HepG2 (cell line): ENCODE results near the gene SYNPR. TPM values are rescaled to one million over a fixed set of nuclear protein-coding genes. Genes with fewer than 3 reads are reported as not detected.

Experiments
- ATAC-seq: fragments of 200-7000 bp; cut with Tn5 transposase; 3 replicates; pipeline ENCODE4 v1.9.1; 2020; ENCODE audit warnings: mild to moderate bottlenecking, moderate library complexity
- BruUV-seq: library from RNA; stranded (reverse); fragments of 400-500 nt; replicated peaks from 2 replicates; lab custom pipeline; 2021; lab: Mats Ljungman, UMichigan
- CTCF ChIA-PET: fragments of 300-600 bp; formaldehyde crosslinking; extraction: SDS; loops from one replicate; lab custom pipeline; 2021; ENCODE audit warnings: low total read pairs, inconsistent platforms, low intra/inter-chr PET ratio; lab: Yijun Ruan, JAX
- POLR2A ChIA-PET: fragments of 350-600 bp; sonication (Branson Sonifier 250); formaldehyde crosslinking; loops from one replicate; lab custom pipeline; 2020; ENCODE audit warnings: antibody characterized with exemption, inconsistent platforms; lab: Yijun Ruan, JAX
- DNase-seq: peaks from one replicate; pipeline ENCODE4 v3.0.0-alpha.2; 2015; ENCODE audit warnings: low spot score
- FAIRE-seq: peaks from 3 replicates; lab custom pipeline; 2011; peaks lifted over from hg19 to GRCh38; lab: Jason Lieb, UNC
- H2AFZ ChIP-seq: one replicate; pipeline ENCODE4 v1.6.1; 2011; ENCODE audit warnings: low read length, inconsistent platforms
- H3K27ac ChIP-seq: fragments of 300-600 bp; 3 replicates; pipeline ENCODE4 v1.8.0; 2011; ENCODE audit warnings: mixed run types, mild to moderate bottlenecking, mixed read lengths, low read length, inconsistent platforms; ENCODE audit not compliant: insufficient read depth; ENCODE audit errors: extremely low read length
- H3K27me3 ChIP-seq, 2 experiments: fragments of 200-600 bp in 1 of 2; 2 replicates in 1 of 2; 3 replicates in 1 of 2; pipeline versions ENCODE4 v1.6.0 to v1.8.0; 2011; ENCODE audit warnings: low read length in 2 of 2, mild to moderate bottlenecking in 2 of 2, moderate library complexity in 2 of 2, inconsistent platforms in 1 of 2; ENCODE audit not compliant: insufficient read depth in 2 of 2, control insufficient read depth in 1 of 2
- H3K36me3 ChIP-seq, 2 experiments: fragments of 200-600 bp in 1 of 2; replicated peaks in 1 of 2; 2 replicates in 1 of 2; 3 replicates in 1 of 2; pipeline versions ENCODE4 v1.5.1 to v1.8.0; 2011; ENCODE audit warnings: low read length in 2 of 2, inconsistent platforms in 1 of 2; ENCODE audit not compliant: insufficient read depth in 2 of 2, control insufficient read depth in 1 of 2
- H3K4me1 ChIP-seq: 2 replicates; pipeline ENCODE4 v1.5.1; 2012; ENCODE audit warnings: low read length, inconsistent platforms; ENCODE audit not compliant: insufficient read depth
- H3K4me2 ChIP-seq: 2 replicates; pipeline ENCODE4 v1.6.0; 2011; ENCODE audit warnings: low read depth, low read length, inconsistent platforms
- H3K4me3 ChIP-seq, 3 experiments: fragments of 200-600 bp in 1 of 3; sonication (generic), shearing (Covaris generic) in 1 of 3; replicated peaks in 1 of 3; 2 replicates each; pipeline ENCODE4 v1.5.1; 2011 to 2016; ENCODE audit warnings: low read length in 3 of 3, inconsistent platforms in 2 of 3, low read depth in 2 of 3, mild to moderate bottlenecking in 2 of 3, control low read depth in 1 of 3, mixed read lengths in 1 of 3; ENCODE audit not compliant: insufficient read depth in 1 of 3
- H3K79me2 ChIP-seq: one replicate; pipeline ENCODE4 v1.6.1; 2011; ENCODE audit warnings: low read length, inconsistent platforms; ENCODE audit not compliant: insufficient read depth
- H3K9ac ChIP-seq: 2 replicates; pipeline ENCODE4 v1.6.0; 2011; ENCODE audit warnings: mild to moderate bottlenecking, low read depth, low read length, inconsistent platforms; ENCODE audit not compliant: insufficient read depth
- H3K9me3 ChIP-seq: 2 replicates; pipeline ENCODE4 v1.5.1; 2012; ENCODE audit warnings: mild to moderate bottlenecking, low read length
- H4K20me1 ChIP-seq: 2 replicates; pipeline ENCODE4 v1.6.0; 2011; ENCODE audit warnings: inconsistent platforms, mild to moderate bottlenecking, low read length, moderate library complexity; ENCODE audit not compliant: insufficient read depth
- ATF5 ChIP-seq: sonication (generic); formaldehyde crosslinking; IDR thresholded peaks from 2 replicates; pipeline ENCODE4 v1.4.0; 2020; ENCODE audit warnings: mild to moderate bottlenecking, low read depth, missing genetic modification reagents
- DNMT1 ChIP-seq: sonication (generic); formaldehyde crosslinking; IDR thresholded peaks from 2 replicates; pipeline ENCODE4 v1.5.1; 2020; ENCODE audit warnings: mild to moderate bottlenecking, missing genetic modification reagents
- ELF3 ChIP-seq: IDR thresholded peaks from 2 replicates; pipeline ENCODE4 v1.6.1; 2016; ENCODE audit warnings: missing genetic modification reagents, missing compliant biosample characterization
- KDM4B ChIP-seq: sonication (generic); formaldehyde crosslinking; IDR thresholded peaks from 2 replicates; pipeline ENCODE4 v1.4.0; 2020; ENCODE audit warnings: missing genetic modification reagents
- MAF1 ChIP-seq: sonication (generic); formaldehyde crosslinking; IDR thresholded peaks from 2 replicates; pipeline ENCODE4 v1.5.0; 2020; ENCODE audit warnings: missing genetic modification reagents, borderline replicate concordance
- NR2F6 ChIP-seq, 2 experiments: IDR thresholded peaks; 2 replicates each; pipeline ENCODE4 v1.6.1; 2016; ENCODE audit warnings: antibody characterized with exemption in 1 of 2, mild to moderate bottlenecking in 1 of 2
- NRL ChIP-seq: sonication (generic); formaldehyde crosslinking; IDR thresholded peaks from 2 replicates; pipeline ENCODE4 v1.5.0; 2020; ENCODE audit warnings: missing genetic modification reagents, mild to moderate bottlenecking, moderate library complexity, borderline replicate concordance
- RFX3 ChIP-seq: IDR thresholded peaks from 2 replicates; pipeline ENCODE4 v1.6.1; 2016; ENCODE audit warnings: missing biosample characterization, missing genetic modification reagents
- ZBTB25 ChIP-seq: IDR thresholded peaks from 2 replicates; pipeline ENCODE4 v1.6.1; 2018; ENCODE audit warnings: missing genetic modification reagents
- ZGPAT ChIP-seq: IDR thresholded peaks from 2 replicates; pipeline ENCODE4 v1.6.1; 2016; ENCODE audit warnings: mild to moderate bottlenecking
- ZNF205 ChIP-seq: IDR thresholded peaks from 2 replicates; pipeline ENCODE4 v1.6.1; 2018; ENCODE audit warnings: missing biosample characterization, missing genetic modification reagents
- ZNF331 ChIP-seq: sonication (generic); formaldehyde crosslinking; IDR thresholded peaks from 2 replicates; pipeline ENCODE4 v1.4.0; 2020; ENCODE audit warnings: missing genetic modification reagents
- ZNF674 ChIP-seq: sonication (generic); formaldehyde crosslinking; IDR thresholded peaks from 2 replicates; pipeline ENCODE4 v1.5.0; 2020; ENCODE audit warnings: low read depth, mild to moderate bottlenecking, missing genetic modification reagents
- ZNF713 ChIP-seq: sonication (generic); formaldehyde crosslinking; IDR thresholded peaks from 2 replicates; pipeline ENCODE4 v1.4.0; 2020; ENCODE audit warnings: mild to moderate bottlenecking, missing genetic modification reagents
- ZNF761 ChIP-seq: sonication (generic); formaldehyde crosslinking; conservative IDR thresholded peaks from 2 replicates; pipeline ENCODE4 v1.4.0; 2020; ENCODE audit warnings: mild to moderate bottlenecking, missing genetic modification reagents
- WGBS: methylation state at CpG from one replicate; pipeline ENCODE4 v1.1.6; 2017; ENCODE audit warnings: low lambda C conversion rate; 5-methylcytosine and 5-hydroxymethylcytosine counted together
- in situ Hi-C: cut with HindIII; loops from 2 replicates; pipeline ENCODE4 v1.10.0; 2017; ENCODE audit warnings: low pct_unique_long_range_greater_than_20kb; ENCODE audit not compliant: extremely low pct_ligation_motif_present
- intact Hi-C: fragments of 100-400 bp; cut with micrococcal nuclease; formaldehyde crosslinking; loops from one replicate; pipeline ENCODE4 v1.10.0; 2022; ENCODE audit not compliant: unreplicated experiment
- polyA plus RNA-seq, 8 experiments: library from polyadenylated mRNA; depleted of rRNA in 3 of 8; stranded (reverse) in 7 of 8; unstranded in 1 of 8; fragments of >200 nt; fragmentation: Illumina TruSeq in 4 of 8; extraction: Trizol in 4 of 8; gene quantifications; 2 replicates each; pipeline versions ENCODE4 v1.2.1 to v1.2.3, GENCODE V29; 2011 to 2016; ENCODE audit warnings: low read depth in 4 of 8, missing spikeins in 1 of 8, mixed read lengths in 1 of 8; ENCODE audit not compliant: insufficient read depth in 1 of 8
- total RNA-seq, 5 experiments: library from RNA; depleted of rRNA; stranded (reverse); fragments of >200 nt; fragmentation: Illumina TruSeq; extraction: Trizol; gene quantifications; 2 replicates each; pipeline ENCODE4 v1.2.3, GENCODE V29; 2016; ENCODE audit warnings: low read depth in 1 of 5
- TF ChIP-seq, protein P1 (sequence below), 2 experiments: IDR thresholded peaks; 2 replicates each; pipeline ENCODE4 v1.6.1; 2011 to 2012; ENCODE audit warnings: low read length in 2 of 2, borderline replicate concordance in 1 of 2, low read depth in 1 of 2, mild to moderate bottlenecking in 1 of 2, moderate library complexity in 1 of 2
- TF ChIP-seq, protein P2 (sequence below): sonication (generic); formaldehyde crosslinking; IDR thresholded peaks from 2 replicates; pipeline ENCODE4 v1.5.0; 2020; ENCODE audit warnings: missing genetic modification reagents

SYNPR gene
- total and polyA plus RNA-seq, 2 of the 13 experiments (the other 11 are each of a cell fraction or from before 2014, with no cell fraction given): 0.04 TPM; not detected in 1

DNA sequence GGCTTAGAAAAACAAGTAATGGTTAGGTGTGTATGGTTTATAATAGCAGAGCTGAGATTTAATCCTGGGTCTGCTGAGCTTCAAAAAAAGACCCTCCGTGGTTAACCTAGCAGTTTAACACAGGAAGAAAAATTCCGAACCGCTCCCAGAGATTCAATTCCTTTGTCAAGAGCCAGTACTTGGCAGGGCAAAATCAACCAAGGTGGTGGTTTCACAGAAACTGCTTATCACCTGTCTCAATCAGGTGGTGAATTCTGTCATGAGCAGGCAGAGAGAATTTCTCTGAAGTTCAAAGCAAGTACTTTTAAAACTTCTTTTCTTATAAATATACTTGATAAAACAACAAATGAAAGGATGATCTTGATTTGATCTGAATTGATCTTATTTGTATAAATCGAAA lies 17.2 kb downstream of the SYNPR start:
- H3K79me2 ChIP-seq: no peaks in the 10 kb centered on the region
- POLR2A ChIA-PET: no interaction called here
- peaks cover 15% of the 10 kb centered on the region for H3K9me3 ChIP-seq
- in situ Hi-C loops: no loop called here
- no peak for DNase-seq
- H3K4me3 ChIP-seq: no peak overlapping the region
- 2% methylated on average over 4 of the region's 4 CpGs for WGBS
- no peak for ATAC-seq
- H2AFZ ChIP-seq: no peak overlapping the region
- no peak overlapping the region for H3K27ac ChIP-seq
- no peak overlapping the region for H3K9ac ChIP-seq
- H3K27me3 ChIP-seq: no peaks in the 10 kb centered on the region
- H3K36me3 ChIP-seq: no peaks in the 10 kb centered on the region
- no peak overlapping the region for H3K4me2 ChIP-seq
- no TSS peak for BruUV-seq
- TF ChIP-seq ZNF713 (CRISPR knock-in tag) (no peak), ZNF674 (no peak), ZNF761 (CRISPR knock-in tag) (no peak), ZNF331 (CRISPR knock-in tag) (no peak), ZGPAT (CRISPR knock-in tag) (no peak), ZNF205 (no peak), KDM4B (no peak), DNMT1 (CRISPR knock-in tag) (no peak), NR2F6 (IDR thresholded peaks at IDR 0.05) (no peak), NR2F6 (CRISPR knock-in tag; IDR thresholded peaks at IDR 0.05) (no peak), ZBTB25 (CRISPR knock-in tag) (no peak), ELF3 (no peak), MAF1 (CRISPR knock-in tag) (no peak), ATF5 (CRISPR knock-in tag) (no peak), RFX3 (CRISPR knock-in tag) (no peak), NRL (CRISPR knock-in tag) (no peak)
- TF ChIP-seq, protein P1, sequence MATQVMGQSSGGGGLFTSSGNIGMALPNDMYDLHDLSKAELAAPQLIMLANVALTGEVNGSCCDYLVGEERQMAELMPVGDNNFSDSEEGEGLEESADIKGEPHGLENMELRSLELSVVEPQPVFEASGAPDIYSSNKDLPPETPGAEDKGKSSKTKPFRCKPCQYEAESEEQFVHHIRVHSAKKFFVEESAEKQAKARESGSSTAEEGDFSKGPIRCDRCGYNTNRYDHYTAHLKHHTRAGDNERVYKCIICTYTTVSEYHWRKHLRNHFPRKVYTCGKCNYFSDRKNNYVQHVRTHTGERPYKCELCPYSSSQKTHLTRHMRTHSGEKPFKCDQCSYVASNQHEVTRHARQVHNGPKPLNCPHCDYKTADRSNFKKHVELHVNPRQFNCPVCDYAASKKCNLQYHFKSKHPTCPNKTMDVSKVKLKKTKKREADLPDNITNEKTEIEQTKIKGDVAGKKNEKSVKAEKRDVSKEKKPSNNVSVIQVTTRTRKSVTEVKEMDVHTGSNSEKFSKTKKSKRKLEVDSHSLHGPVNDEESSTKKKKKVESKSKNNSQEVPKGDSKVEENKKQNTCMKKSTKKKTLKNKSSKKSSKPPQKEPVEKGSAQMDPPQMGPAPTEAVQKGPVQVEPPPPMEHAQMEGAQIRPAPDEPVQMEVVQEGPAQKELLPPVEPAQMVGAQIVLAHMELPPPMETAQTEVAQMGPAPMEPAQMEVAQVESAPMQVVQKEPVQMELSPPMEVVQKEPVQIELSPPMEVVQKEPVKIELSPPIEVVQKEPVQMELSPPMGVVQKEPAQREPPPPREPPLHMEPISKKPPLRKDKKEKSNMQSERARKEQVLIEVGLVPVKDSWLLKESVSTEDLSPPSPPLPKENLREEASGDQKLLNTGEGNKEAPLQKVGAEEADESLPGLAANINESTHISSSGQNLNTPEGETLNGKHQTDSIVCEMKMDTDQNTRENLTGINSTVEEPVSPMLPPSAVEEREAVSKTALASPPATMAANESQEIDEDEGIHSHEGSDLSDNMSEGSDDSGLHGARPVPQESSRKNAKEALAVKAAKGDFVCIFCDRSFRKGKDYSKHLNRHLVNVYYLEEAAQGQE (IDR thresholded peaks at IDR 0.05; ENCODE audit: borderline replicate concordance in 1 of 2, low read depth in 1 of 2, low read length in 2 of 2): no peak
- TF ChIP-seq, protein P2, sequence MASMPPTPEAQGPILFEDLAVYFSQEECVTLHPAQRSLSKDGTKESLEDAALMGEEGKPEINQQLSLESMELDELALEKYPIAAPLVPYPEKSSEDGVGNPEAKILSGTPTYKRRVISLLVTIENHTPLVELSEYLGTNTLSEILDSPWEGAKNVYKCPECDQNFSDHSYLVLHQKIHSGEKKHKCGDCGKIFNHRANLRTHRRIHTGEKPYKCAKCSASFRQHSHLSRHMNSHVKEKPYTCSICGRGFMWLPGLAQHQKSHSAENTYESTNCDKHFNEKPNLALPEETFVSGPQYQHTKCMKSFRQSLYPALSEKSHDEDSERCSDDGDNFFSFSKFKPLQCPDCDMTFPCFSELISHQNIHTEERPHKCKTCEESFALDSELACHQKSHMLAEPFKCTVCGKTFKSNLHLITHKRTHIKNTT: no peak
- TF ChIP-seq, all 625 proteins: peak for 0
- no peak for FAIRE-seq
- no peaks in the 10 kb centered on the region for H4K20me1 ChIP-seq
- intact Hi-C loops: no loop called here
- no peaks in the 10 kb centered on the region for H3K4me1 ChIP-seq
- CTCF ChIA-PET: no interaction called here
